Stimulated activated CD8-positive, alpha-beta memory T cell treated with anti-CD3 and anti-CD28 coated beads, Interleukin-2, amount 100 ng/mL, for 48 hours (primary cell): ENCODE results near the gene MDH1.

Experiments used
- DNase-seq, 2 donors: peaks; one replicate each; pipeline ENCODE4 v3.0.0-alpha.2; 2020; ENCODE audit warnings: low read depth in 2 of 2

MDH1 gene

DNA sequence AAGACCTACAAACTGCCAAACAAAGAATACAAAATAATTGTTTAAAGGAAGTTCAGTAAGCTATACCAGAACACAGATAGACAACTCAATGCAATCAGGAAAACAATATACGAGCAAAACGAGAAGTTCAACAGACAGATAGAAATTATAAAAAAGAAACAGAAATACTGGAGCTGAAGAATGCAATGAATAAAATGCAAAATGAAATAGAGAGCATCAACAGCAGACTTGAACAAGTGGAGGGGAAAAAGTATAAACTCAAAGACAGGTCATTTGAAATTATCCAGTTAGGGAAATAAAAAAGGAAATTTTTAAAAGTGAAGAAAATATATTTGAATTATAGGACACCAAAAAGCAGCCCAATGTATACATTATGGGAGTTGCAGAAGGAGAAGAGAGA, 43.6 kb downstream of the MDH1 start:
- DNase-seq, result no peak

GRCh38 chr2:63639344-63639743, 50.6 kb downstream of the MDH1 start:
- no peak for DNase-seq

- no peak for DNase-seq
These were observed 54.2 kb downstream of the MDH1 start for GRCh38 chr2:63642946-63643345.

DNA sequence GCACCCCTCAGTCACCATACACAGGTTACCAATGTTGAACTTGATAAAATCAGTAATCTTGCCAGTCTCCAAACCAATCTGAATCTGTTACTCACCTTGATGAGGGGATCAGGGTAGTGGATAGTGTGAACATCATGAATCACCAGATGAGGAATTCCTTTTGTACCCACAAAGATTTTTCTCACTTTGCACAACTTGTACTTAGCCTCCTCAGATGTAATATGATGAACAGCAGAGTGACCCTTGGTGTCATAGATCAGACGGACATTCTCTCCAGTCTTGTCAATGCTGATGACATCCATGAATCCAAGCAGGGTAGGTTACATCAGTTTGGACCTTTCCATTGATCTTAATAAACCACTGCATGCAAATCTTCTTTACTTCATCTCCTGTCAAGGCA, 54.7 kb downstream of the MDH1 start:
- DNase-seq, result no peak

DNA sequence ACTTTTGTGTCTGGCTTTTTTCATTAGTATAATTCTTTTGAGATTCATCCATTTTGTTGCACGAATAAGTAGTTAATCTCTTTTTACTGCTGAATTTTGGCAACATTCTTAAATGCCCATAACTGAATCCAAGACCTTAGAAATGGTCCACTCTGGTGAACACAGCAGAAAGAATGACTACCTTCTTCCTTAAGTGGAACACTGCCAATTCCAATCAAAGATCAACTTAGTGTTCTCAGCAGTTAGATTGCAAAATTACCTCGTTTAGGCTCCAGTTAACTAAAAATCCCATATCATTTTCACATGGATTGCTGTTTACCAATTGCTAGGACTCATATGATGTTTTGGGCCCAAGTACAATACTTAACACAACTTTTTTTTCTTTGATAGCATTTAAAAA, 59.9 kb downstream of the MDH1 start:
- no peak for DNase-seq

DNA sequence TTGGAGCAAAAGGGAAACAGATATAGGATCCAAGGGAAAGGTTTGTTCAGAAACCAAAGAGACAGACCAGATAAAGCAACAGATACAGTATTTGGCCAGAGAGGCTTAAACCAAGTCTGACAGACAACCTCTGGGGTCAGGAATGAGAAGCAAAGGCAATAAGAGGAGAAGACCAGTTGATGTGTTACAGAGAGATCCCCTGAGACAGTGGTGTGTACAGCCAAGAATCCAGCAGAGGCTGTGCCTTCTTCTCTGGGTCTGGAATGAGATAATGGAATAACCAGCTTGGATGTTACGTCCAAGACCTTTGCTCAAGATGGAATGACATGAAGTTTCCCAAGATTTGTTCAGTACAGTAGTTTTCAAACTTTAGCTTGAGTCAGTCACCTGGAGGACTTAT, 61.1 kb downstream of the MDH1 start:
- DNase-seq, result no peak

DNA sequence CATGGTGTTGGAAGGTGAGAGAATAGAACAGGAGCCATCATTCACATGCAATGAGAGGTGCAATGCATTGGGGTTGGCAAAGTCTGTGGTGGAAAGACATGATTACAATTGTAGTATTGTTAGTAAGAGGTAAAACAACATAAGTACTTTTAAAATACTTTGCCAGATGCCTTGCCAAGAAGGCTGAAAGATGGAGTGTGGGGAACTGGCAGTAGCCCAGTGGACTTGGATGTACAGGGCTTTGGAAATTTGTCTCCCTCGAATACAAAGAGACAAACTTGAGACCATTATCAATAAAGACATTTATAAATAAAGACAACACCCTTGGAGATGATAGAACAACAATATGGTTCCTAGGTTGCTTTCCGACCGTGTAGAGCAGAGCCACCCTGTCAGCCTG, 62.0 kb downstream of the MDH1 start:
- DNase-seq, result no peak

- no peak for DNase-seq
These were observed 62.6 kb downstream of the MDH1 start for GRCh38 chr2:63651356-63651755.

- DNase-seq, result no peak
These were observed 63.3 kb downstream of the MDH1 start for GRCh38 chr2:63651861-63652651.

GRCh38 chr2:63652652-63652985, 63.9 kb downstream of the MDH1 start:
- no peak for DNase-seq

DNA sequence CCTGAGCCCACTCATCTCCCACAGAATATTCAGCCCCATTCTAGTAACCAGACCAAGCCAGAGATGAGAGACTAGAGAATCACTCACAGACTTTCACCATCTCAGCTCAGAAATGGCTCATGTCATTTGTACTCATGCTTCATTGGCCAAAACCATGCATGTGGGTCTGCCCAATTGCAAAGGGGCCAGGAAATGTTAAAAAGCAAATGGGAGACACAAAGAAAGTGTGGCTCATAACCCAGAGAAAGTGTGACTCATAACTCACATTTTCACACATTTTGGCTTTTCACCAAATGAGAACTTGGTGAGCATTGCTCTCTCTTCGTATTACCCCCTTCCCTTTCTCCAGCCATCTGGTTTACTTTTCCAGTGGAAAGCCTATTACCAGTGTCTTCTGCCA, 66.2 kb downstream of the MDH1 start:
- peak; percentile 2 to 4 for DNase-seq
